A549 treated with CORT108297 at 1 μM for 4 hours (cell line): ENCODE data around the gene USP46. TPM values are rescaled to one million over a fixed set of nuclear protein-coding genes. Genes with fewer than 3 reads are reported as not detected.

ENCODE experiments used
- total RNA-seq: library from RNA; stranded (reverse); fragments of 200-300 nt; extraction: Qiagen RNA extraction; gene quantifications from 5 replicates; pipeline ENCODE4 v1.2.3, GENCODE V29; 2022

USP46 gene, protein sequence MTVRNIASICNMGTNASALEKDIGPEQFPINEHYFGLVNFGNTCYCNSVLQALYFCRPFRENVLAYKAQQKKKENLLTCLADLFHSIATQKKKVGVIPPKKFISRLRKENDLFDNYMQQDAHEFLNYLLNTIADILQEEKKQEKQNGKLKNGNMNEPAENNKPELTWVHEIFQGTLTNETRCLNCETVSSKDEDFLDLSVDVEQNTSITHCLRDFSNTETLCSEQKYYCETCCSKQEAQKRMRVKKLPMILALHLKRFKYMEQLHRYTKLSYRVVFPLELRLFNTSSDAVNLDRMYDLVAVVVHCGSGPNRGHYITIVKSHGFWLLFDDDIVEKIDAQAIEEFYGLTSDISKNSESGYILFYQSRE
- 6.7 to 8.3 TPM (median 7.7 TPM) in 5 replicates for total RNA-seq

DNA sequence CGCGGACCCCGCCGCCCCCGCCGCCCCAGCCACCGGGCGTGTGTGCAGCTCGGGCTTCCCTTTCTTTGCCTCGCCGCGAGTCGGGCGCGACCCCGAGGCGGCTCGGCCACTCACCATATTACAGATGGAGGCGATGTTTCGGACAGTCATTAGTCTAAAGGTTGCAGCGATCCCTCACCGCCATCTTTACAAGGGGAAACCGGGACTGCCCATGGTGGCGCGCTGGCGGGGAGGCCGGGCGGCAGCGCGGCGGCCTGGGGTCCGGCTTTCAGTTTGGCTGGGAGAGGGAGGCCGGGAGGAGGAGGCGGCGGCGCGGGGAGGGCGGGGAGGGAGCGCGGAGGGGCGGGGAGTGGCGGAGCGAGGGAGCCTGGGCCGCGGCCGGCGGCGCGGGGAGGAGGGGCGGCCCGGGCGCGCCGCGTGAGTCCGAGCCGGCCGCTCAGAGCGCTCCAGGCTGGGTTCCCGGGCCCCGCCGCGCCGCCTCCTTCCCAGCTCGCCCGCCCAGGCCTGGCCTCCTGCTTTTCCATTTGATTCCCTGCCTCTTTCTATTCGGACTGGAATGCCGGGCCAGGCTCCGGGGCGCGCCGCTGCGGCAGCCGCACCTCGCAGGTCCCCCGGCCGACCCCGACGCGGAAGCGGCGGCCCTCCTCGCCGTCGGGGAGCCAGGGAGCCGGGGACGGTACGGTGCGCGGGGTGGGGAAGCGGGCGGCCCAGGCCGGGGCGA lies at the start of gene USP46:
Gene USP46, minus strand, starts transcription at position 301 of the 721 bp plus-strand sequence. Its CDS starts 151 bp downstream, at position 150.

Other genes with a start within 250 kb of the USP46 start
- 0.45 to 0.90 TPM (median 0.60 TPM) in 5 replicates for gene ERVMER34-1, start 92.1 kb upstream of the USP46 start, total RNA-seq
- gene RASL11B, start 203.0 kb upstream of the USP46 start, total RNA-seq, result 0.05 to 0.20 TPM (median 0.07 TPM) in 5 replicates